LNCaP clone FGC (cell line): ENCODE data around the gene EVI5L.

Experiments
- DNase-seq: peaks from one replicate; pipeline ENCODE4 v3.0.0-alpha.2; 2011; ENCODE audit warnings: low read depth
- H3K4me3 ChIP-seq: 2 replicates; pipeline ENCODE4 v1.5.1; 2011; ENCODE audit warnings: mild to moderate bottlenecking, low read depth, low read length, control low read depth
- CTCF ChIP-seq: IDR thresholded peaks from 2 replicates; pipeline ENCODE4 v1.5.1; 2012; ENCODE audit warnings: mild to moderate bottlenecking; ENCODE audit not compliant: control insufficient read depth, insufficient read depth; ENCODE audit errors: extremely low read depth

Gene EVI5L

GRCh38 chr19:7898967-7899366 lies 68.9 kb downstream of the EVI5L start:
- TF ChIP-seq CTCF, result no peak
- no peak overlapping the region for H3K4me3 ChIP-seq
- no peak for DNase-seq

- DNase-seq, result no peak
- no peak for TF ChIP-seq CTCF
- H3K4me3 ChIP-seq, result no peak overlapping the region
Observed at GRCh38 chr19:7899751-7900378, 69.8 kb downstream of the EVI5L start.

GRCh38 chr19:7900401-7900870 lies 70.4 kb downstream of the EVI5L start:
- no peak for TF ChIP-seq CTCF
- H3K4me3 ChIP-seq, result no peak overlapping the region
- no peak for DNase-seq

GRCh38 chr19:7900931-7901330 lies 70.9 kb downstream of the EVI5L start:
- TF ChIP-seq CTCF, result no peak
- no peak for DNase-seq
- H3K4me3 ChIP-seq, result no peak overlapping the region

GRCh38 chr19:7901337-7901736 lies 71.3 kb downstream of the EVI5L start:
- no peak for DNase-seq
- H3K4me3 ChIP-seq, result no peak overlapping the region
- TF ChIP-seq CTCF, result no peak

- TF ChIP-seq CTCF, result no peak
- DNase-seq, result peak; percentile 63
- H3K4me3 ChIP-seq, result peak overlapping the region; percentile 66
Observed at GRCh38 chr19:7902796-7903243, 72.8 kb downstream of the EVI5L start.

- peak; percentile 97 for TF ChIP-seq CTCF
- DNase-seq, result peak; percentile 95
- peak within 1 kb of the TSS; percentile 66 for H3K4me3 ChIP-seq
Observed at GRCh38 chr19:7903244-7904073, 73.4 kb downstream of the EVI5L start, which contains the start of gene MAP2K7. Gene MAP2K7, plus strand, starts transcription at chr19:7903877. Its CDS starts 68 bp downstream, at chr19:7903945.
